Liver (tissue), 9 donors: ENCODE data around the gene LRRC15. TPM values are rescaled to one million over a fixed set of nuclear protein-coding genes. Genes with fewer than 3 reads are reported as not detected.

Experiments used
- DNase-seq: peaks from one replicate; pipeline ENCODE4 v3.0.0-alpha.2; 2017; ENCODE audit warnings: low spot score
- H3K27ac ChIP-seq, 2 donors: one replicate each; pipeline ENCODE4 v1.7.0; 2013; ENCODE audit warnings: inconsistent platforms in 2 of 2, low read length in 2 of 2, control low read depth in 1 of 2, low read depth in 1 of 2, mild to moderate bottlenecking in 1 of 2
- H3K27me3 ChIP-seq, 4 donors: one replicate each; pipeline versions ENCODE4 v1.6.1 to v1.7.0; 2013; ENCODE audit warnings: low read length in 3 of 4, inconsistent platforms in 1 of 4, mild to moderate bottlenecking in 1 of 4, moderate library complexity in 1 of 4; ENCODE audit not compliant: control insufficient read depth in 4 of 4, insufficient read depth in 4 of 4
- H3K36me3 ChIP-seq, 4 donors: one replicate each; pipeline versions ENCODE4 v1.6.1 to v1.7.0; 2013; ENCODE audit warnings: low read length in 3 of 4, mild to moderate bottlenecking in 3 of 4, low read depth in 1 of 4, moderate library complexity in 1 of 4; ENCODE audit not compliant: control insufficient read depth in 4 of 4, insufficient read depth in 3 of 4
- H3K4me1 ChIP-seq, 4 donors: one replicate each; pipeline versions ENCODE4 v1.6.1 to v1.7.0; 2013; ENCODE audit warnings: low read length in 3 of 4, mild to moderate bottlenecking in 3 of 4, moderate library complexity in 1 of 4; ENCODE audit not compliant: control insufficient read depth in 4 of 4, insufficient read depth in 4 of 4
- H3K4me3 ChIP-seq, 3 donors: one replicate each; pipeline versions ENCODE4 v1.6.1 to v1.7.0; 2013; ENCODE audit warnings: low read length in 3 of 3, control low read depth in 1 of 3, low read depth in 1 of 3, mild to moderate bottlenecking in 1 of 3
- H3K9ac ChIP-seq, 2 donors: one replicate each; pipeline ENCODE4 v1.7.0; 2013; ENCODE audit warnings: low read length in 2 of 2, mild to moderate bottlenecking in 2 of 2, moderate library complexity in 2 of 2, control low read depth in 1 of 2, low read depth in 1 of 2
- H3K9me3 ChIP-seq, 4 donors: one replicate each; pipeline versions ENCODE4 v1.6.1 to v1.7.0; 2013; ENCODE audit warnings: low read length in 3 of 4; ENCODE audit not compliant: control insufficient read depth in 4 of 4
- EGR1 ChIP-seq, 2 donors: IDR thresholded peaks; 2 replicates each; pipeline ENCODE4 v1.6.1; 2016 to 2018; ENCODE audit warnings: antibody characterized with exemption in 2 of 2, low read depth in 2 of 2
- FOXA1 ChIP-seq: IDR thresholded peaks from 2 replicates; pipeline ENCODE4 v1.6.1; 2016; ENCODE audit warnings: antibody characterized with exemption
- FOXA2 ChIP-seq: IDR thresholded peaks from 2 replicates; pipeline ENCODE4 v1.6.1; 2016; ENCODE audit warnings: antibody characterized with exemption
- HNF4A ChIP-seq, 2 donors: conservative IDR thresholded peaks; 2 replicates each; pipeline ENCODE4 v1.6.1; 2016; ENCODE audit warnings: antibody characterized with exemption in 2 of 2, mild to moderate bottlenecking in 2 of 2
- HNF4G ChIP-seq: IDR thresholded peaks from 2 replicates; pipeline ENCODE4 v1.6.1; 2016; ENCODE audit warnings: antibody characterized with exemption
- JUND ChIP-seq, 2 donors: IDR thresholded peaks; 2 replicates each; pipeline ENCODE4 v1.6.1; 2016; ENCODE audit warnings: antibody characterized with exemption in 2 of 2
- NR2F2 ChIP-seq: IDR thresholded peaks from 2 replicates; pipeline ENCODE4 v1.6.1; 2016; ENCODE audit warnings: antibody characterized with exemption
- RAD21 ChIP-seq, 2 donors: IDR thresholded peaks; 2 replicates each; pipeline ENCODE4 v1.6.1; 2016; ENCODE audit warnings: antibody characterized with exemption in 2 of 2, mild to moderate bottlenecking in 2 of 2
- SP1 ChIP-seq: IDR thresholded peaks from 2 replicates; pipeline ENCODE4 v1.6.1; 2018; ENCODE audit warnings: antibody characterized with exemption, mild to moderate bottlenecking
- YY1 ChIP-seq: IDR thresholded peaks from 2 replicates; pipeline ENCODE4 v1.6.1; 2016; ENCODE audit warnings: antibody characterized with exemption, mild to moderate bottlenecking
- WGBS: extraction: QIAGEN DNeasy Blood & Tissue Kit; methylation state at CpG from one replicate; pipeline ENCODE4 v1.1.7; 2013; 5-methylcytosine and 5-hydroxymethylcytosine counted together
- polyA plus RNA-seq, 2 donors: library from polyadenylated mRNA; stranded (reverse) in 1 of 2; unstranded in 1 of 2; fragments of 200-250 nt in 1 of 2; fragments of >200 nt in 1 of 2; fragmentation: Nextera tagmentation in 1 of 2; extraction: Ambion mirVana in 1 of 2; gene quantifications; one replicate each; pipeline versions ENCODE4 v1.2.1 to v1.2.3, GENCODE V29; 2013 to 2015
- total RNA-seq, 2 donors: library from RNA; depleted of rRNA; stranded (reverse); fragments of >200 nt; gene quantifications; one replicate each; pipeline ENCODE4 v1.2.3, GENCODE V29; 2014
- TF ChIP-seq, protein P1 (sequence below): IDR thresholded peaks from 2 replicates; pipeline ENCODE4 v1.6.1; 2016; ENCODE audit warnings: antibody characterized with exemption, mild to moderate bottlenecking
- TF ChIP-seq, protein P2 (sequence below): IDR thresholded peaks from 2 replicates; pipeline ENCODE4 v1.6.1; 2016; ENCODE audit warnings: antibody characterized with exemption
- TF ChIP-seq, protein P3 (sequence below): fragments of 150-350 bp; IDR thresholded peaks from 2 replicates; pipeline ENCODE4 v1.5.1; 2017; ENCODE audit warnings: improper control_type of control experiment, low read depth, low read length; ENCODE audit not compliant: missing input control
- TF ChIP-seq, protein P4 (sequence below): IDR thresholded peaks from 2 replicates; pipeline ENCODE4 v1.6.1; 2016; ENCODE audit warnings: antibody characterized with exemption
- donor health status: healthy.
- donor health status: healthy.
- donor health status: healthy.
- donor health status: healthy.
- donor health status: healthy.

LRRC15 gene
- total RNA-seq (under 1 TPM in 1 of 2 donors, not detected in 1; 0.08 TPM), polyA plus RNA-seq (under 1 TPM; 0.03 to 0.05 TPM)

DNA sequence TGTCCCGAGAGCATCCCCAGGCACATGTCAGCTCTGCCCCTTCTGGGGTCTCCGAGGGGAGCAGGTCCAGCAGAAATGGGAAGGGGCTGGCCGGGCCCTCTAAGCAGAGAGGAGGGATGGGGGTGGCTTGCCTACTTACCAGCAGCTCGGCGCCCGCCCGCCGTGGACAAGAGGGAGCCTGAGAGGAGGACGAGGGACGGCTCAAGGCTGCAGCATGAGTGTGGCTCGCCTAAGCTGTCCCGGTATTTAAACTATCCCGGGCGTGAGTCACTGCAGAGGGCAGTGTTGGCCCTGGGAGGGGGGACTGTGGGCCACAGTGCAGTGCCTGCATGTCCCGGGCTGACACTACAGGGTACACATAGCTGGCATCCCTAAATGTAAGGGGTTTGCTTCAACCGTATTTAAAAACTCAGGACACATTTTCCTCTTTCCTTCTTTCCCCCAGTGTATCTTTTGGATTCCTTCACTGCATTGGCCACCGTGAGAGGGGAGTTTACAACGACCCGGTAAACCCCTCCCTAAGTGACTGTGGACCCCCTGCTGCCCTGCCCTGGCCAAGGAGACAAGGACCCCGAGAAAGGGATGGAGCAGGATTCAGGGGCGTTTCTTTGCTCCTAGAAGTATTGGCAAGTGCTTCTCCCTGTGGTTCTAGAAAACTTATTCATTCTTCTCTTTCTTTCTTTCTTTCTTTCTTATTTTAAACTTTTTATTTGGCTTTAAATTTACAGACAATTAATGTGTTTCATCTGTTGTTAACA lies at the start of gene LRRC15:
Gene LRRC15 (minus strand): TSS at position 222 of the 758 bp plus-strand sequence. CDS start 8,700 bp downstream, outside the sequence.
- WGBS, result 17% methylated on average over 21 of the region's 21 CpGs
- DNase-seq, result no peak
- TF ChIP-seq RAD21 (IDR thresholded peaks at IDR 0.05) (peak in 1 of 2 donors; percentile 43), JUND (IDR thresholded peaks at IDR 0.05) (no peak)

DNA sequence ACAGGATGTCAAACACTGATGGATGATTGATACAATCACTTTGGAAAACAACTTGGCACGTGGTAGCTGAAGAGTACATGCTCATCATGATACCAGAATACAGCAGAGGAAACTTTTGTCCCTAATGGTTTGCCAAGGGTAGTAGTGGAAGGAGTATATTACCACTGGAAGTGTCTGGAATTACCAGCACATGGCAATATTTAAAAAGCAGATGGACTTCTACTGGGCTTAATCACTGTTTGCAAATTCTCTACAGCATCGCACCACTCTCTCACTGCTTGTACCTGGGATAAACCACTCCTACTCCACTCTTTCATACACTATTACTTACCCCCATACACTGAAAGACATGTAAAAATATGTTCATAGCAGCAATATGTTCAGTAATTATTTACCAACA lies 49.1 kb upstream of the LRRC15 start:
- Histone ChIP-seq H3K27me3 (no peaks in the 10 kb centered on the region), H3K9ac (no peak overlapping the region), H3K9me3 (no peaks in the 10 kb centered on the region), H3K4me3 (no peak overlapping the region), H3K36me3 (peaks cover 1 to 20% (median 17%) of the 10 kb centered on the region in 4 donors), H3K27ac (no peak overlapping the region), H3K4me1 (no peaks in the 10 kb centered on the region)
- 96% methylated on average over 2 of the region's 2 CpGs for WGBS
- no peak for DNase-seq
- TF ChIP-seq HNF4G (no peak), HNF4A (conservative IDR thresholded peaks at IDR 0.05) (no peak), EGR1 (IDR thresholded peaks at IDR 0.05; ENCODE audit: low read depth in 2 of 2) (no peak), SP1 (no peak), FOXA1 (no peak), JUND (IDR thresholded peaks at IDR 0.05) (no peak), NR2F2 (no peak), YY1 (no peak), FOXA2 (no peak)
- TF ChIP-seq, protein P1, sequence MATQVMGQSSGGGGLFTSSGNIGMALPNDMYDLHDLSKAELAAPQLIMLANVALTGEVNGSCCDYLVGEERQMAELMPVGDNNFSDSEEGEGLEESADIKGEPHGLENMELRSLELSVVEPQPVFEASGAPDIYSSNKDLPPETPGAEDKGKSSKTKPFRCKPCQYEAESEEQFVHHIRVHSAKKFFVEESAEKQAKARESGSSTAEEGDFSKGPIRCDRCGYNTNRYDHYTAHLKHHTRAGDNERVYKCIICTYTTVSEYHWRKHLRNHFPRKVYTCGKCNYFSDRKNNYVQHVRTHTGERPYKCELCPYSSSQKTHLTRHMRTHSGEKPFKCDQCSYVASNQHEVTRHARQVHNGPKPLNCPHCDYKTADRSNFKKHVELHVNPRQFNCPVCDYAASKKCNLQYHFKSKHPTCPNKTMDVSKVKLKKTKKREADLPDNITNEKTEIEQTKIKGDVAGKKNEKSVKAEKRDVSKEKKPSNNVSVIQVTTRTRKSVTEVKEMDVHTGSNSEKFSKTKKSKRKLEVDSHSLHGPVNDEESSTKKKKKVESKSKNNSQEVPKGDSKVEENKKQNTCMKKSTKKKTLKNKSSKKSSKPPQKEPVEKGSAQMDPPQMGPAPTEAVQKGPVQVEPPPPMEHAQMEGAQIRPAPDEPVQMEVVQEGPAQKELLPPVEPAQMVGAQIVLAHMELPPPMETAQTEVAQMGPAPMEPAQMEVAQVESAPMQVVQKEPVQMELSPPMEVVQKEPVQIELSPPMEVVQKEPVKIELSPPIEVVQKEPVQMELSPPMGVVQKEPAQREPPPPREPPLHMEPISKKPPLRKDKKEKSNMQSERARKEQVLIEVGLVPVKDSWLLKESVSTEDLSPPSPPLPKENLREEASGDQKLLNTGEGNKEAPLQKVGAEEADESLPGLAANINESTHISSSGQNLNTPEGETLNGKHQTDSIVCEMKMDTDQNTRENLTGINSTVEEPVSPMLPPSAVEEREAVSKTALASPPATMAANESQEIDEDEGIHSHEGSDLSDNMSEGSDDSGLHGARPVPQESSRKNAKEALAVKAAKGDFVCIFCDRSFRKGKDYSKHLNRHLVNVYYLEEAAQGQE, result no peak
- TF ChIP-seq, protein P2, sequence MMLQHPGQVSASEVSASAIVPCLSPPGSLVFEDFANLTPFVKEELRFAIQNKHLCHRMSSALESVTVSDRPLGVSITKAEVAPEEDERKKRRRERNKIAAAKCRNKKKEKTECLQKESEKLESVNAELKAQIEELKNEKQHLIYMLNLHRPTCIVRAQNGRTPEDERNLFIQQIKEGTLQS, result no peak
- TF ChIP-seq, protein P3, sequence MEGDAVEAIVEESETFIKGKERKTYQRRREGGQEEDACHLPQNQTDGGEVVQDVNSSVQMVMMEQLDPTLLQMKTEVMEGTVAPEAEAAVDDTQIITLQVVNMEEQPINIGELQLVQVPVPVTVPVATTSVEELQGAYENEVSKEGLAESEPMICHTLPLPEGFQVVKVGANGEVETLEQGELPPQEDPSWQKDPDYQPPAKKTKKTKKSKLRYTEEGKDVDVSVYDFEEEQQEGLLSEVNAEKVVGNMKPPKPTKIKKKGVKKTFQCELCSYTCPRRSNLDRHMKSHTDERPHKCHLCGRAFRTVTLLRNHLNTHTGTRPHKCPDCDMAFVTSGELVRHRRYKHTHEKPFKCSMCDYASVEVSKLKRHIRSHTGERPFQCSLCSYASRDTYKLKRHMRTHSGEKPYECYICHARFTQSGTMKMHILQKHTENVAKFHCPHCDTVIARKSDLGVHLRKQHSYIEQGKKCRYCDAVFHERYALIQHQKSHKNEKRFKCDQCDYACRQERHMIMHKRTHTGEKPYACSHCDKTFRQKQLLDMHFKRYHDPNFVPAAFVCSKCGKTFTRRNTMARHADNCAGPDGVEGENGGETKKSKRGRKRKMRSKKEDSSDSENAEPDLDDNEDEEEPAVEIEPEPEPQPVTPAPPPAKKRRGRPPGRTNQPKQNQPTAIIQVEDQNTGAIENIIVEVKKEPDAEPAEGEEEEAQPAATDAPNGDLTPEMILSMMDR, result no peak
- TF ChIP-seq, protein P4, sequence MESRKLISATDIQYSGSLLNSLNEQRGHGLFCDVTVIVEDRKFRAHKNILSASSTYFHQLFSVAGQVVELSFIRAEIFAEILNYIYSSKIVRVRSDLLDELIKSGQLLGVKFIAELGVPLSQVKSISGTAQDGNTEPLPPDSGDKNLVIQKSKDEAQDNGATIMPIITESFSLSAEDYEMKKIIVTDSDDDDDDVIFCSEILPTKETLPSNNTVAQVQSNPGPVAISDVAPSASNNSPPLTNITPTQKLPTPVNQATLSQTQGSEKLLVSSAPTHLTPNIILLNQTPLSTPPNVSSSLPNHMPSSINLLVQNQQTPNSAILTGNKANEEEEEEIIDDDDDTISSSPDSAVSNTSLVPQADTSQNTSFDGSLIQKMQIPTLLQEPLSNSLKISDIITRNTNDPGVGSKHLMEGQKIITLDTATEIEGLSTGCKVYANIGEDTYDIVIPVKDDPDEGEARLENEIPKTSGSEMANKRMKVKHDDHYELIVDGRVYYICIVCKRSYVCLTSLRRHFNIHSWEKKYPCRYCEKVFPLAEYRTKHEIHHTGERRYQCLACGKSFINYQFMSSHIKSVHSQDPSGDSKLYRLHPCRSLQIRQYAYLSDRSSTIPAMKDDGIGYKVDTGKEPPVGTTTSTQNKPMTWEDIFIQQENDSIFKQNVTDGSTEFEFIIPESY, result no peak

More for the DNA sequence above, at the start of gene LRRC15:
- no peak within 1 kb of the TSS for H3K27ac ChIP-seq
- no peaks in the 10 kb centered on the region for H3K9me3 ChIP-seq
- H3K4me1 ChIP-seq, result peaks cover 0 to 6% (median under 1%) of the 10 kb centered on the region in 4 donors
- no peak within 1 kb of the TSS for H3K4me3 ChIP-seq
- H3K27me3 ChIP-seq, result peaks cover 0 to 4% (median under 1%) of the 10 kb centered on the region in 4 donors
- H3K36me3 ChIP-seq, result no peaks in the 10 kb centered on the region
- H3K9ac ChIP-seq, result no peak within 1 kb of the TSS
